Measurements from ENCODE around the gene MFAP5. TPM values are rescaled to one million over a fixed set of nuclear protein-coding genes. Genes with fewer than 3 reads are reported as not detected.

MFAP5 gene
- total RNA-seq, 1 experiment from 2014 or later, result 0.26 TPM

DNA sequence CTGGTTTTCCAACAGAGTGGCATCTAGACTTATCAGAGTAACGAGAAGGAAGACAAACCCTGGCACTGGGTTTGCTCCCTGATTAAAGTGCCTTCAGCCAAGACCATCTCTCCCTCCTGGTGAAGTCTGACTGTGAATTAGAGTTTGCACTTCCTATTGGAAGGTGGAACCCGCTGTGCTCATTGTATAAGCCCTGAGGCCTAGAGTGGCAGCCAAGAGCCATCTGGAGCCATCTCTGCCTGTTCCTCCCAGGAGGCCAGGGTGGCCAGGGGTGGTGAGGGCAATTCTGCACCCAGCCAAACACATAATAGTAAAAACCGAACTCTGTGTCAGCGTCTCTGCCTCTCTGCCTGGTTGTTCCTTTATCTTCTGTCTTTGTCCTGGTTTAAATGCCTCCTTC lies 25.0 kb downstream of the MFAP5 start:
- no peak overlapping the region for H3K27ac Mint-ChIP-seq
- no peak overlapping the region for H2BK5ac ChIP-seq (ENCODE audit: insufficient read length, low read length)
- no peak overlapping the region for H3K27ac ChIP-seq (ENCODE audit: insufficient read length, low read depth, low read length)
- no peak overlapping the region for H3K4me3 Mint-ChIP-seq
- no peak overlapping the region for H2BK20ac ChIP-seq (ENCODE audit: low read depth, low read length, poor library complexity, severe bottlenecking)
- no peak overlapping the region for H3K56ac ChIP-seq (ENCODE audit: insufficient read length, low read depth, low read length)
- peaks cover 0 to 12% (median 9%) of the 10 kb centered on the region in 3 experiments; a peak in 5 of 7 replicates for H3K36me3 Mint-ChIP-seq (ENCODE audit: insufficient read depth in 1 of 3, low read depth in 3 of 3)
- no peaks in the 10 kb centered on the region for H3K27me3 ChIP-seq (ENCODE audit: insufficient read depth, low read length)
- H4K5ac ChIP-seq (ENCODE audit: insufficient read length, low read depth, low read length), result no peak overlapping the region
- H2AK5ac ChIP-seq (ENCODE audit: insufficient read length, low read length), result no peak overlapping the region
- WGBS (ENCODE audit: extremely low coverage, insufficient read length, low lambda C conversion rate), result no CpG with 5 or more reads among the region's 4 CpGs
- H3K18ac ChIP-seq (ENCODE audit: insufficient read length, low read depth, low read length), result no peak overlapping the region
- H3K23me2 ChIP-seq (ENCODE audit: insufficient read length, low read depth, low read length, poor library complexity, severe bottlenecking), result no peaks in the 10 kb centered on the region
- no peak overlapping the region for H3K14ac ChIP-seq (ENCODE audit: insufficient read depth, low read length)
- DNase-seq, result no peak
- no peak overlapping the region for H4K8ac ChIP-seq (replicated peaks; ENCODE audit: insufficient read length, low read depth, low read length)
- H4K20me1 ChIP-seq (ENCODE audit: control insufficient read depth, insufficient read depth, insufficient read length), result no peaks in the 10 kb centered on the region
- H2BK120ac ChIP-seq (ENCODE audit: low read depth, low read length, poor library complexity, severe bottlenecking), result no peak overlapping the region
- TF ChIP-seq, protein P1, sequence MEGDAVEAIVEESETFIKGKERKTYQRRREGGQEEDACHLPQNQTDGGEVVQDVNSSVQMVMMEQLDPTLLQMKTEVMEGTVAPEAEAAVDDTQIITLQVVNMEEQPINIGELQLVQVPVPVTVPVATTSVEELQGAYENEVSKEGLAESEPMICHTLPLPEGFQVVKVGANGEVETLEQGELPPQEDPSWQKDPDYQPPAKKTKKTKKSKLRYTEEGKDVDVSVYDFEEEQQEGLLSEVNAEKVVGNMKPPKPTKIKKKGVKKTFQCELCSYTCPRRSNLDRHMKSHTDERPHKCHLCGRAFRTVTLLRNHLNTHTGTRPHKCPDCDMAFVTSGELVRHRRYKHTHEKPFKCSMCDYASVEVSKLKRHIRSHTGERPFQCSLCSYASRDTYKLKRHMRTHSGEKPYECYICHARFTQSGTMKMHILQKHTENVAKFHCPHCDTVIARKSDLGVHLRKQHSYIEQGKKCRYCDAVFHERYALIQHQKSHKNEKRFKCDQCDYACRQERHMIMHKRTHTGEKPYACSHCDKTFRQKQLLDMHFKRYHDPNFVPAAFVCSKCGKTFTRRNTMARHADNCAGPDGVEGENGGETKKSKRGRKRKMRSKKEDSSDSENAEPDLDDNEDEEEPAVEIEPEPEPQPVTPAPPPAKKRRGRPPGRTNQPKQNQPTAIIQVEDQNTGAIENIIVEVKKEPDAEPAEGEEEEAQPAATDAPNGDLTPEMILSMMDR (conservative IDR thresholded peaks at IDR 0.05), result no peak
- H3K4me1 Mint-ChIP-seq, result peaks cover 51 to 55% of the 10 kb centered on the region in 2 experiments
- H2AFZ ChIP-seq (ENCODE audit: low read length), result no peak overlapping the region
- H3K4ac ChIP-seq (ENCODE audit: low read depth, low read length), result no peak overlapping the region
- no peak overlapping the region for H2BK12ac ChIP-seq (ENCODE audit: insufficient read length, low read depth, low read length)
- H4K91ac ChIP-seq (ENCODE audit: insufficient read length, low read depth, low read length), result no peak overlapping the region
- H3T11ph ChIP-seq (ENCODE audit: low read length), result no peak overlapping the region
- no peaks in the 10 kb centered on the region for H3K9me3 ChIP-seq (ENCODE audit: control insufficient read depth, low read depth, low read length)
- no peak overlapping the region for H3K23ac ChIP-seq (ENCODE audit: insufficient read length, low read depth, low read length)
- no peak overlapping the region for H2BK15ac ChIP-seq (ENCODE audit: low read depth, low read length)
- 0 out of 2 replicates have a peak, but pooled peaks cover 3% of the 10 kb centered on the region for H3K27me3 Mint-ChIP-seq (ENCODE audit: low read depth)
- no peaks in the 10 kb centered on the region for H3K79me2 ChIP-seq (ENCODE audit: insufficient read depth, low read length)
- no peak overlapping the region for H3K4me2 ChIP-seq (ENCODE audit: insufficient read depth, insufficient read length, low read length)
- H3K79me1 ChIP-seq (ENCODE audit: insufficient read depth, low read depth, low read length, poor library complexity, severe bottlenecking), result no peaks in the 10 kb centered on the region
- peaks cover 15% of the 10 kb centered on the region for H3K4me1 ChIP-seq (ENCODE audit: insufficient read depth, low read length)
- no peak overlapping the region for H3K9ac ChIP-seq (ENCODE audit: extremely low read depth, insufficient read length, low read length)
- H3K9me3 Mint-ChIP-seq, result peaks cover 7 to 8% of the 10 kb centered on the region in 2 experiments; a peak in 4 of 5 replicates
